ENCODE data around the gene NCEH1.

DNA sequence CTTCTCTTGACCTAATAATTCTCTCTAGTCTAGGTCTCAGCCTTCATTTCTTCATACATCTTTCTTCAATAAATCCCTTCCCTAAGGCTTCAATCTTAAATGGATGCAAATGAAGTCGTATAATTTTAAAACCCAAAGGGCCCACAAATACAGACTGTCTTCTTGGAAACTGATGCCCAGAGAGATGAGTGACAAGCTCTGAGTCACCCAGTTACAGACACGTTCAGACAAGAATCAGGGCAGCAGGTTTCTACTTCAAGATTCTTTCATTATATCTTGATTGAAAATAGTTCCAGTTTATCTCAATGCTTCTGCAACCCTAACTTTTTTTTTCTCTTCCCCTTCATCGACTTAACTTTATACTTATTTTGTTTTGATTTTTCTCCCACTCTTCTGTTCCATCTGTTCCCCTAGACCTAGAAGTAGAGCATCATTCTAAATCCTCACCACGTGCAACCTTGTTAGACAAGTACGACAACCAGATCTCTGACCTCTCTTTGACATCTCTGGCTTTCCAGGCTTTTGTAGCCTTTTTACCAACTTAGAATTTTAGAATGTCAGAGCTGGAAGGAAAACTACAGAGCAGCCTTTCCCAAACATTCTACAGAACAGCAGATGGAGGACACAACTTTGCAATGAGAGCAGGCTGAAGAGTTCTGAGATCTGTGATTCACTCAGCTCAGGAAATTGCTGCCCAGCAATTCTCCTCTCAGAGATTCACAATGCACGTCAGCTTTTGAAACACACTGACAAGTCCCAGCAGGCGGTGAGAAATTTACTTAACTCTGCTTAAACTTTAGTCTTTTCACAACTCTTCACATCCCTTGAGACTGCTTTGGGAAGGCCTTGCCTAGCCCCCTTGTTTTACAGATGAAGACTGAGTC is 25.3 kb downstream of the NCEH1 start:
- TF ChIP-seq, protein P1, sequence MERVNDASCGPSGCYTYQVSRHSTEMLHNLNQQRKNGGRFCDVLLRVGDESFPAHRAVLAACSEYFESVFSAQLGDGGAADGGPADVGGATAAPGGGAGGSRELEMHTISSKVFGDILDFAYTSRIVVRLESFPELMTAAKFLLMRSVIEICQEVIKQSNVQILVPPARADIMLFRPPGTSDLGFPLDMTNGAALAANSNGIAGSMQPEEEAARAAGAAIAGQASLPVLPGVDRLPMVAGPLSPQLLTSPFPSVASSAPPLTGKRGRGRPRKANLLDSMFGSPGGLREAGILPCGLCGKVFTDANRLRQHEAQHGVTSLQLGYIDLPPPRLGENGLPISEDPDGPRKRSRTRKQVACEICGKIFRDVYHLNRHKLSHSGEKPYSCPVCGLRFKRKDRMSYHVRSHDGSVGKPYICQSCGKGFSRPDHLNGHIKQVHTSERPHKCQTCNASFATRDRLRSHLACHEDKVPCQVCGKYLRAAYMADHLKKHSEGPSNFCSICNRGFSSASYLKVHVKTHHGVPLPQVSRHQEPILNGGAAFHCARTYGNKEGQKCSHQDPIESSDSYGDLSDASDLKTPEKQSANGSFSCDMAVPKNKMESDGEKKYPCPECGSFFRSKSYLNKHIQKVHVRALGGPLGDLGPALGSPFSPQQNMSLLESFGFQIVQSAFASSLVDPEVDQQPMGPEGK (CRISPR knock-in tag; IDR thresholded peaks at IDR 0.05; ENCODE audit: borderline replicate concordance) = no peak
- TF ChIP-seq, protein P2, sequence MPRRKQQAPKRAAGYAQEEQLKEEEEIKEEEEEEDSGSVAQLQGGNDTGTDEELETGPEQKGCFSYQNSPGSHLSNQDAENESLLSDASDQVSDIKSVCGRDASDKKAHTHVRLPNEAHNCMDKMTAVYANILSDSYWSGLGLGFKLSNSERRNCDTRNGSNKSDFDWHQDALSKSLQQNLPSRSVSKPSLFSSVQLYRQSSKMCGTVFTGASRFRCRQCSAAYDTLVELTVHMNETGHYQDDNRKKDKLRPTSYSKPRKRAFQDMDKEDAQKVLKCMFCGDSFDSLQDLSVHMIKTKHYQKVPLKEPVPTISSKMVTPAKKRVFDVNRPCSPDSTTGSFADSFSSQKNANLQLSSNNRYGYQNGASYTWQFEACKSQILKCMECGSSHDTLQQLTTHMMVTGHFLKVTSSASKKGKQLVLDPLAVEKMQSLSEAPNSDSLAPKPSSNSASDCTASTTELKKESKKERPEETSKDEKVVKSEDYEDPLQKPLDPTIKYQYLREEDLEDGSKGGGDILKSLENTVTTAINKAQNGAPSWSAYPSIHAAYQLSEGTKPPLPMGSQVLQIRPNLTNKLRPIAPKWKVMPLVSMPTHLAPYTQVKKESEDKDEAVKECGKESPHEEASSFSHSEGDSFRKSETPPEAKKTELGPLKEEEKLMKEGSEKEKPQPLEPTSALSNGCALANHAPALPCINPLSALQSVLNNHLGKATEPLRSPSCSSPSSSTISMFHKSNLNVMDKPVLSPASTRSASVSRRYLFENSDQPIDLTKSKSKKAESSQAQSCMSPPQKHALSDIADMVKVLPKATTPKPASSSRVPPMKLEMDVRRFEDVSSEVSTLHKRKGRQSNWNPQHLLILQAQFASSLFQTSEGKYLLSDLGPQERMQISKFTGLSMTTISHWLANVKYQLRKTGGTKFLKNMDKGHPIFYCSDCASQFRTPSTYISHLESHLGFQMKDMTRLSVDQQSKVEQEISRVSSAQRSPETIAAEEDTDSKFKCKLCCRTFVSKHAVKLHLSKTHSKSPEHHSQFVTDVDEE (CRISPR knock-in tag; IDR thresholded peaks at IDR 0.05) = no peak
- TF ChIP-seq ZNF565 (CRISPR knock-in tag; conservative IDR thresholded peaks at IDR 0.05; ENCODE audit: low read depth) (no peak), ZNF8 (CRISPR knock-in tag; IDR thresholded peaks at IDR 0.05) (no peak)

Measured in SK-N-SH treated with all-trans-retinoic acid at 6 μM for 48 hours (cell line).